IPS-18a (cell line): ENCODE data around the gene PTPRG.

Source experiments
- H3K27ac ChIP-seq: one replicate; pipeline ENCODE4 v1.5.1; 2013; ENCODE audit warnings: low read length
- H3K27me3 ChIP-seq: one replicate; pipeline ENCODE4 v1.6.1; 2013; ENCODE audit warnings: mild to moderate bottlenecking, low read length; ENCODE audit not compliant: control insufficient read depth, insufficient read depth
- H3K36me3 ChIP-seq: one replicate; pipeline ENCODE4 v1.6.1; 2013; ENCODE audit warnings: low read depth, low read length; ENCODE audit not compliant: control insufficient read depth
- H3K4me1 ChIP-seq: one replicate; pipeline ENCODE4 v1.6.1; 2013; ENCODE audit warnings: low read depth, low read length; ENCODE audit not compliant: control insufficient read depth
- H3K4me3 ChIP-seq: one replicate; pipeline ENCODE4 v1.5.1; 2013; ENCODE audit warnings: low read length
- H3K9ac ChIP-seq: one replicate; pipeline ENCODE4 v1.6.1; 2013; ENCODE audit warnings: mild to moderate bottlenecking, low read length, moderate library complexity
- H3K9me3 ChIP-seq: one replicate; pipeline ENCODE4 v1.6.1; 2013; ENCODE audit warnings: low read depth, low read length; ENCODE audit not compliant: control insufficient read depth

Gene PTPRG

DNA sequence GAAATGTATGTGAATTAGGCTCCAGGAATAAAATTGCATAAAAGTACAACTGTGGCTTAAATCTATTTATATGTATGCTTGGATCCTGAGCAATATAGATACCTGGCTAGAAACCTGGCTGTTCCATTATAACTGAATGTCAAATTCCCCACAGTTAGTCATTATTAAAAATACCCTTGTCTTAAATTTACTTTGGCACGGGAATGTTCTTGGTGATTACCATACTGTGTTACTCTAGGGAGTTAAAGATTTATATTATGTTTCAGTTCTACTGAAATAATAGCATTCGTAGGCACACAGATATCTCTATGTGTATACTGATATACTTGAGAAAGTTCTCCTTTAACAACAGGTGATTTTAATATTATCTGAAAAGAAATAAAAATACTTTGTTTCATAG is 394.1 kb downstream of the PTPRG start:
- Histone ChIP-seq H3K9ac (no peak overlapping the region), H3K4me1 (peaks cover 47% of the 10 kb centered on the region), H3K9me3 (no peaks in the 10 kb centered on the region), H3K27me3 (no peaks in the 10 kb centered on the region), H3K36me3 (no peaks in the 10 kb centered on the region), H3K27ac (no peak overlapping the region), H3K4me3 (no peak overlapping the region)

DNA sequence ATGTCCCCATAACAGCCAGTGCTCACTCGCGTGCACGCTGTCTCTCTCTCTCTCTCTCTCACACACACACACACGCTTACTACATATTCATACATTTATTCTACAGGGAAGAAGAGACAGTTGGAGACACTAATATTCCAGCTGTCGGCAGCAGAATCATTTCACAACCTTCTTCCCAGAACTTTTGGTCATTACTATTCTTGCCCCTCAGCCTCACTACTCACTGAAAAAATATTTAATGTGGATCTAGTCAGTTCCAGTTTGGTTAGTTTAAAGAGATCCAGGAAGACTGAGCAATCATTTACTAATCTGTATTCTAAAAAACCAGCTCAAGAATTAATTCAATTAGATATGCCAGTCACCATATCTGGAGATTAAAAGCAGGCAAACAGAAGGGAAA is 394.9 kb downstream of the PTPRG start:
- peaks cover 39% of the 10 kb centered on the region for H3K4me1 ChIP-seq
- H3K27me3 ChIP-seq: no peaks in the 10 kb centered on the region
- no peaks in the 10 kb centered on the region for H3K9me3 ChIP-seq
- no peak overlapping the region for H3K9ac ChIP-seq
- no peak overlapping the region for H3K27ac ChIP-seq
- no peak overlapping the region for H3K4me3 ChIP-seq
- H3K36me3 ChIP-seq: no peaks in the 10 kb centered on the region

DNA sequence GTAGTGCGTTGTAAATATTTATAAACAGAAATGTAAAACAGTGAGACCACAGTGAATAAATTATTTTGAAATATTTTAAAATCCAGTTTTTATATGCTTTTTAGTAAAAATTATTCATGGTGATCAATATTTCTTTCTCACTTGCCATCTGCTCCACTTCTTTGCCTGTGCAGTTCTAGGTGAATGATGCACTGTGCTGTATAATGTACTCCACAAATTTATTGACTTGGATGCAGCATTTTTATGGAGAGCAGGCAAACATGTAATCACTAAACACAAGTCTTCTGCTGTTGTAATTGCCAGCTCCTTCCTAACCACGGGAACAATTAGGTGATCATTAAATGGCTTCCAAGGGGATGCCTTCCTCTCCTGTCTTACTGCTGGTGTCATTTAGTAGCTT is 395.9 kb downstream of the PTPRG start:
- Histone ChIP-seq H3K4me1 (peaks cover 40% of the 10 kb centered on the region), H3K4me3 (no peak overlapping the region), H3K9me3 (no peaks in the 10 kb centered on the region), H3K36me3 (no peaks in the 10 kb centered on the region), H3K27me3 (no peaks in the 10 kb centered on the region), H3K9ac (no peak overlapping the region), H3K27ac (no peak overlapping the region)

GRCh38 chr3:61960976-61961375 is 399.6 kb downstream of the PTPRG start:
- Histone ChIP-seq H3K27me3 (no peaks in the 10 kb centered on the region), H3K4me1 (peaks cover 18% of the 10 kb centered on the region), H3K36me3 (no peaks in the 10 kb centered on the region), H3K4me3 (no peak overlapping the region), H3K27ac (no peak overlapping the region), H3K9me3 (no peaks in the 10 kb centered on the region), H3K9ac (no peak overlapping the region)

GRCh38 chr3:61961900-61962299 is 400.5 kb downstream of the PTPRG start:
- no peaks in the 10 kb centered on the region for H3K27me3 ChIP-seq
- H3K9me3 ChIP-seq: no peaks in the 10 kb centered on the region
- H3K36me3 ChIP-seq: no peaks in the 10 kb centered on the region
- H3K27ac ChIP-seq: no peak overlapping the region
- H3K4me3 ChIP-seq: no peak overlapping the region
- no peak overlapping the region for H3K9ac ChIP-seq
- peaks cover 24% of the 10 kb centered on the region for H3K4me1 ChIP-seq

DNA sequence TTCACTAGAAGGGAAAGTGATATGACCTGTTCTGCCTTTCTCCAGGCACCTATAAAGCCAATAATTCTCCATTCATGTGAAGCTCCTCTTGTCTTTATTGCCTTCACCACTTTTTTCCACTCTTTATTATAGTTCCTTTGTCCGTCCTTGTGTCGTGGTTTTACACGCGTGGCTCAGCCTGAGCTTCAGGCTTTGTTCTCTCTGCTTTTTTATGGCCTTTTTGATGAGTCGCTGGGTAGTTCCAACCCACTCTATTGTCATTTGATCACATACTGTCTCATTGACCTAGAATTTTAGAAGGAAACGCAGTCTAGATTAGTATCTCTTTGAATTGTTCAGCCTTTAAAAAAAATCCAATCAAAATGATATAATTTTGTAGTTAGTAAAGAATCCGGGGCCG is 403.2 kb downstream of the PTPRG start:
- Histone ChIP-seq H3K9me3 (no peaks in the 10 kb centered on the region), H3K4me1 (peaks cover 16% of the 10 kb centered on the region), H3K9ac (no peak overlapping the region), H3K4me3 (no peak overlapping the region), H3K27me3 (no peaks in the 10 kb centered on the region), H3K36me3 (no peaks in the 10 kb centered on the region), H3K27ac (no peak overlapping the region)

DNA sequence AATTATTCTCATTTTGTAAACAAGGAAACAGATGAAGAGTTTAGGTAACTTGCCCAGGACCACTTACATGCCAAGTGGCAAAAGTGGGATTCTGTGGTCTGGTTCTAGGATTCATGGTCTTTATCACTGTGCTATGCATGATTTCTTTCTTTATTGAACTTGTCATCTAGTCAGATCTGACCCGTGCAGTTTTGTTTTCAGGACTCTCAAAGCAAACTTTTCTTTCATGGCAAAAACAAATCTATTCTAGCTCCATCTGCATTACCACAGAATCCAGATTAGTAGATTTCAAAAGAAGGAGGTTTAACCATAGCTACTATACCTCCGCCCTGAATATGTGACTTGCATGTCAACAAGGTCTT is 404.4 kb downstream of the PTPRG start:
- Histone ChIP-seq H3K4me1 (peaks cover 16% of the 10 kb centered on the region), H3K27ac (no peak overlapping the region), H3K4me3 (no peak overlapping the region), H3K9me3 (no peaks in the 10 kb centered on the region), H3K36me3 (no peaks in the 10 kb centered on the region), H3K9ac (no peak overlapping the region), H3K27me3 (no peaks in the 10 kb centered on the region)

GRCh38 chr3:61966200-61966599 is 404.8 kb downstream of the PTPRG start:
- Histone ChIP-seq H3K27me3 (no peaks in the 10 kb centered on the region), H3K4me3 (no peak overlapping the region), H3K27ac (no peak overlapping the region), H3K9ac (no peak overlapping the region), H3K9me3 (no peaks in the 10 kb centered on the region), H3K4me1 (peaks cover 16% of the 10 kb centered on the region), H3K36me3 (no peaks in the 10 kb centered on the region)

DNA sequence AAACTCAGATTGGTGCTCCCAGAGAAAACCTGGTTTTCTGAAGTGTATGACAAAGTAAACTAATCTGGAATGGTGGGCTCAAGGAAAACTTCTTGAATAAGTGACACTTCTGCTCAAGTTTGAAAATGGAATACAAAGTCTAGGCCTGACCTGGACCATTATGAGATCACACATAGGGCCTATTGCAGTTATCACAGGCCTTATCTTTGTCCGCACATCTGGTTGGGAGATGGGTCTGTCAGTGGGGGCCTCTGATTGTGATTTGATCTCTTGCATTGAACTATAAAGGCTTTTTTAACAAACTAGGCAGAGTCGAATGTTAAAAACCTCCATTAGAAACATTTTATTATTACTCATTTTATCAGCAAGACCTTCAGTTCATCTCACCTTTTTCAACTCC is 405.6 kb downstream of the PTPRG start:
- no peaks in the 10 kb centered on the region for H3K36me3 ChIP-seq
- no peaks in the 10 kb centered on the region for H3K27me3 ChIP-seq
- H3K4me1 ChIP-seq: peaks cover 11% of the 10 kb centered on the region
- H3K9ac ChIP-seq: no peak overlapping the region
- H3K4me3 ChIP-seq: no peak overlapping the region
- no peak overlapping the region for H3K27ac ChIP-seq
- H3K9me3 ChIP-seq: no peaks in the 10 kb centered on the region

GRCh38 chr3:61967937-61968336 is 406.6 kb downstream of the PTPRG start:
- Histone ChIP-seq H3K27me3 (no peaks in the 10 kb centered on the region), H3K36me3 (no peaks in the 10 kb centered on the region), H3K27ac (no peak overlapping the region), H3K4me1 (peaks cover 11% of the 10 kb centered on the region), H3K9me3 (no peaks in the 10 kb centered on the region), H3K4me3 (no peak overlapping the region), H3K9ac (no peak overlapping the region)

- Histone ChIP-seq H3K27me3 (no peaks in the 10 kb centered on the region), H3K9me3 (no peaks in the 10 kb centered on the region), H3K27ac (no peak overlapping the region), H3K4me3 (no peak overlapping the region), H3K36me3 (no peaks in the 10 kb centered on the region), H3K9ac (no peak overlapping the region), H3K4me1 (peaks cover 5% of the 10 kb centered on the region)
These were observed 413.3 kb downstream of the PTPRG start for GRCh38 chr3:61974662-61975061.

GRCh38 chr3:61975199-61975598 is 413.8 kb downstream of the PTPRG start:
- H3K9ac ChIP-seq: no peak overlapping the region
- H3K4me3 ChIP-seq: no peak overlapping the region
- no peaks in the 10 kb centered on the region for H3K27me3 ChIP-seq
- H3K4me1 ChIP-seq: peaks cover 10% of the 10 kb centered on the region
- H3K36me3 ChIP-seq: no peaks in the 10 kb centered on the region
- no peak overlapping the region for H3K27ac ChIP-seq
- no peaks in the 10 kb centered on the region for H3K9me3 ChIP-seq
